Measurements from ENCODE around the gene ORAI2.

The ORAI2 gene

DNA sequence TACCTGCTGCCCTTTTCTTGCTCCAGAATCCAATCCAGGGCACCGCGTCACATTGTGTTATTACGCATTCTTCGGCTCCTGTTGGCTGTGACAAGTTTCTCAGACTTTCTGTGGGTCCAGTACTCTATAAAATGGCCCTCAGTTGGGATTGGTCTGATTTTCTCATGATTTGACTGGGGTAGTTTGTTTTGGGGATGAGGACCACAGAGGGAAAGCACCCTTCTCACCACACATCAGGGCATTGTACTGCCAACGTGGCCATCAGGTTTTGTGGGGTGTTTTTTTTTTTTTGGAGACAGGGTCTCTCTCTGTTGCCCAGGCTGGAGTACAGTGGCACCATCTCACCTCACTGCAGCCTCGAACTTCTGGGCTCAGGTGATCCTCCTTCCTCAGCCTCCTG lies 17.0 kb upstream of the ORAI2 start:
- no peak for DNase-seq

DNA sequence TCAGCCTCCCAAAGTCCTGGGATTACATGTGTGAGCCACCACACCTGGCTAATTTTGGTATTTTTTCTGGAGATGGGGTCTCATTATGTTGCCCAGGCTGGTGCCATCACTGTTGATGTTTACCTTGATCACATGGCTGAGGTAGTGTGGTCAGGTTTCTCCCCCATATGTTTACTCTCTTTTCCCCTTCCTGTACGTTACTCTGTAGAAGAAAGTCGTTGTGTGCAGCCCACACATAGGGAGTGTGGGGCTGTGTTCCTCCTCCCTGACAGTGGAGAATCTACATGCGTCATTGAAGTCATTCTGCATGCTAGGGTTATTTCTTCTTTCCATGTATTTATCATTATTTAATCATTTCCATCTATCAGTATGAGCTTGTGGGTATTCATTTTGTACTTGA lies 16.3 kb upstream of the ORAI2 start:
- DNase-seq = no peak

DNA sequence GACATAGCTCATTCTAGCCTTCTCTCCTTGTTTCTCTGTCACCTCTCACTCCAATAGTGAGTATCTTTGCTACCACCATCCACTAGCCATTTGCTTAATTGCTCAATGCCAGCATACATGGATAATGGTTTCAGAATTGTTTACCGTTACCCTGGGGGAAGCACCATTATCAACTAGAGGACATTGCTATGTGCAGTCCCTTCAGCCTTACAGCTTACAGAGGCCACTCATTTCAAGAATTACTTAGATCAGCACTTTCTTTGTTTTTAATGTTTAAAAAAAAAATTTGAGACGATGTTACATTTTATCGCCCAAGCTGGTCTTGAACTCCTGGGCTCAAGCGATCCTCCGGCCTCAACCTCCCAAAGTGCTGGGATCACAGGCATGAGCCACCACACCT lies 14.8 kb upstream of the ORAI2 start:
- DNase-seq = no peak

DNA sequence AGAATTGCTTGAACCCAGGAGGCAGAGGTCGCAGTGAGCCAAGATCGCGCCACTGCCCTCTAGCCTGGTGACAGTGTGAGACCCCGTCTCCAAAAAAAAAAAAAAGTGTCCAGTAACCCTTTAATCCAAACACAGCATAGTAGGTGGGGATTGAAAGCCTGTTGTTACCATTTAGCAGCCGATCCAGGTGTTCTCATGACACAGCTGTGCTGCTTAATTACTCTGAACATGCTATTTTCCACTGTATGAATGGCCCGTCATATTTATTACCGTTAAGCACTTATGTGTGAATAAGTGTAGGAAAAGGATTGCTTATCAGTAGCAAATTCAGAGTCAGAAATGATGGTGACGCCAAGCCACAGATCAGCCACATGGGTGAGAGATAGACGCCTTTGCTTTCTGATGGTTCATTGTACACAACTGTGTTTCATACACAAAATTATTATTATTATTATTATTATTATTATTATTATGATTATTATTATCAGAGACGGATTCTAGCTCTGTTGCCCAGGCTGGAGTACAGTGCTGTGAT lies 11.6 kb upstream of the ORAI2 start:
- DNase-seq = no peak

DNA sequence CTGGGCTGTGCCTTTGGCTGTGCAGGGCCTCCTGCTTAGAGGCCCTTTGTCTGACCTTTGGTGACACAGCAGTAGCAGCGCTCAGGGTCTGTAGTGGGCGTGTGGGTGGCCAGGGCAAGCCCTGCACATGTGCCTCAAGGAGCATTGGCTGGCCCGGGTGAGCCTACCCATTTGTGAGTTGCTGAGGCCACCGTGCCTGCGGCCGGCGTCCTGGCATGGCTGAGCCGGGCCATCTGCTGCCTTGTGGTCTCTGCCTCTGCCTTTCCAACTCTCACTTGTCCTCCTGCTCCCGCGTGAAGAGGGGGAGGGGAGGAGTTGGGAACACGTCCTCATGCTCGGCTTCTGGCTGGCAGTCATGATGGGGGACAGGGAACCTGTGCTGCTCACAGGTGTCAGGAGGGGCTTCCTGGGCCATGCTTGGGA lies 9.2 kb upstream of the ORAI2 start:
- DNase-seq = no peak

DNA sequence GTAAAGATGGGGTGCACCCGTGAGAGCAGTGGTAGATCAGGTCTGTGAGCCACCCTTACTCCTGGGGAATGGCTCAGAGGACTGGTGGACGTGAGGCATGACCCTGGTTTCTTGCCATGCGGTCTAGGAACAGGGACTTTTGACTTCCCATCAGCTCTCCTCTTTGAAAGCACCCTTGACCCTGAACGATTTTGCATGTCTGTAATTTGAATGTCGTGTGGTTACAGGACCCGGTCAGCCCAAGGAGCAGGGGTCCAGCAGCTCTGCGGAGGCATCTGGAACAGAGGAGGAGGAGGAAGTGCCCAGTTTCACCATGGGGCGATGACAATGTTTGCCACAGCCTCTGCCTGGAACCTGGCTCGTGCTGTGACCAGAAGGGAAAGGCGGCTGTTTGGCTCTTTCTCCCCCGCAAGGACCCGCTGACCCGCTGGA lies 8.6 kb upstream of the ORAI2 start:
- no peak for DNase-seq

DNA sequence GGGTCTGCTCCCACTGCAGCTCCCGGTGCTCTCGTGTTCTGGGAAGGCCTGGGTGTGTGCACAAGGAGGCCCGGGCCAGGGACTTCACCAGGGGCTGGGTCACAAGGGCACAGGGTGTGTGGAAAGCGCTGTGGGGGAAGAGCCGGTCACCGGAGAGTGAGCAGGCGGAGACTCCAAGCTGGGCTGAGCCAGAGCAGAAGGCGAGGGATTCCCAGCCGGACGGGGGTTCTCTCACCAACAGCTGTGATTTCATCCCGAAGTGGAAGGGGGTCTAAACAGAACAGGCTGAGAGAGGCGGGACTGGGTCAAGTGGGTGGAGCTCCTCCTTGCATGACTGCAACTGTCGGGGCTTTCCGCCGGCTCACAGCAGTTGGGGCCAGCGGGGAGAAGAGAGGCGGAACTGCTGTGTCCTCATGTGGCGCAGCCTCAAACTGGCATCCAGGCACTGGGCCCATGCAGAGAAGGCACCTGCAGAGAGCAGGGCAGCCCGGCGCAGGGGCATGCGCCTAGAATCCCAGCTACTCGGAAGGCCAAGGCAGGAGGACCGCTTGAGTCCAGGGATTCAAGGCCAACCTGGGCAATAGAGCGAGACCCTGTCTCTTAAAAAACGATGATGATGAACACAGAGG lies 7.6 kb upstream of the ORAI2 start:
- DNase-seq = no peak

DNA sequence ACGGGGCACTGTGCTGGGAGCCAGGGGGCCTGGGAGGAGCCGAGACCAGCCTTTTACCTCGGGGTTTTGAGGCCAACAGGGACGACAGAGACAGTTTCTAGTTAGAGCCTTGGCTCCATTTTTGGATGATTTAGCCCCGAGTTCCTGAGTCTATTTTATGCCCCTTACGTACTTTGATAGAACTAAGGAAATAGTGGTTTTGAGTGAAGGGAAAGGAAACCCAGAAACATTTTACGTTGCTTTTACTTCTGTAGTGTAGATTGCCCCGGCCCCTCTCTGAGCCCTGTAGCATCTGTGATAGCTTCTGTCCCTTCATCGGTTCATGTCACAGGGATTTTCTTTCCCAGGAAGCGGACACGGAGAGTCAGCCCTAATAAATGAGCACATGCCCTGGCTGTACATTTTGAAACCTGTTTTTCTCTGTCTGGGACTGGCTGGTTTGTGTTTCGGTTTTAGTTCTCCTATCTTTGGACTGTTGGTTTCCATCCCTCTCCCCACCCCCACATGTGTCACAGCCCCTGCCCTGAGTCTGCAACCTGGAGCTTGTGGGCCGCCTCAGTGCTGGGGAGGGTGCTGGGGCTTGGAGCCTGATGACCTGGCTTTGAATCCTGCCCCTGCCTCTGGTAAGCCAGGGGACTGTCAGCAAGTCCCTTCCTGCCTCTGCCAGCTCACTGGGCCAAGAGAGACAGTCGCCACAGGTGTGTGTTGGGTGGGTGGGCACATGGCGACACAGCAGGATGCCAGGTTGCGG lies 6.9 kb upstream of the ORAI2 start:
- no peak for DNase-seq

DNA sequence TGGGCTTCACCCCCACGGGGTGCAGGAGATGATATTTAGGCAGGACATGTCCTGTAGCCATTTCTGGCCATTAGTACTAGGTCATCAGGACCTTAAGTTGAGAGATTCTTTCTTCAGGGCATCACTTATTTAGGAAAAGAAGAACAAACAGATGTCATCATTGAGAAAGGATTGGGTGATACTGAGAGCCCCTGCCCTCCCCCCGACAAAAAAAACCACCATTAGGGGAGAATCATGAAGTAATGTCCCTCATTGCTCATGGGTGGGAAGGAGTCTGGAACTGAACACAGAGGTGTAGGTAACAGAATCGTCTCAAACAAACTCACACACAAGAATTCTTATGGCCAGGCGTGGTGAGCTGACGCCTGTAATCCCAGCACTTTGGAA lies 6.4 kb upstream of the ORAI2 start:
- DNase-seq = no peak

DNA sequence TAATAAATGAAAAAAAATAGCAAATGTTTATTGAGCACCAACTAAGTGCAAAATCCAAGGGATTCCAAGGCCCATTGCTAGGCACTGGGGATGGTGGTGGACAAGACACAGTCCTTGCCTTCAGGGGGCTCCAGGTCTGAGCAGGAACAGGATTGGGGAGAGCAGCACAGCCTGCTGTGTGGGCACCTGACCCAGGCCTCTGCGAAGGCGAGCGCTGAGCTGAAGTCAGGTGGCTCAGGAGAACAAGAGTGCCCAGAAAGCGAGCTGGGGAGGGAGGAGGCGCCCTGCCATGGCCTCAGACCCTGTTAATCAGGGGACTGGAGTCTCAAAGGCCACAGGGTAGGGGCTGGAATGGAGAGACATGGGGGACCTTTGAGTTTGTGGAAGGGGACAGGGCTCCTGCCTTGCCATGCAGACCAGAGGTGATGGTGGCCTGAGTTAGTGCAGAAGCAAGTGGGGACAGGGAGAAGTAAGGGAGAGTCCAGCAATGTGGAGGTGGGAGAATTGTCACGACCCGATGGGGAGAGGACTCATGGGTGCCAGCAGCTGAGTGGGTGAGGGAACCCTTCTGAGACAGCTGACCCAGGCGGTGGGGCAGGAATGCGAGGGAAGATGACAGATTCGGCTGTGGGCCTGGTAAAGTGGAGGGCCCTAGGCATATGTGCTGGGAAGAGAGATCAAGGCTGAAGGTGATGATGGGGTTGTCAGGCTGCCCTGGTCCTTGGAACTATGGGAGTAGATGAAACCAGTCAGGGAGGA lies 4.1 kb upstream of the ORAI2 start:
- no peak for DNase-seq

DNA sequence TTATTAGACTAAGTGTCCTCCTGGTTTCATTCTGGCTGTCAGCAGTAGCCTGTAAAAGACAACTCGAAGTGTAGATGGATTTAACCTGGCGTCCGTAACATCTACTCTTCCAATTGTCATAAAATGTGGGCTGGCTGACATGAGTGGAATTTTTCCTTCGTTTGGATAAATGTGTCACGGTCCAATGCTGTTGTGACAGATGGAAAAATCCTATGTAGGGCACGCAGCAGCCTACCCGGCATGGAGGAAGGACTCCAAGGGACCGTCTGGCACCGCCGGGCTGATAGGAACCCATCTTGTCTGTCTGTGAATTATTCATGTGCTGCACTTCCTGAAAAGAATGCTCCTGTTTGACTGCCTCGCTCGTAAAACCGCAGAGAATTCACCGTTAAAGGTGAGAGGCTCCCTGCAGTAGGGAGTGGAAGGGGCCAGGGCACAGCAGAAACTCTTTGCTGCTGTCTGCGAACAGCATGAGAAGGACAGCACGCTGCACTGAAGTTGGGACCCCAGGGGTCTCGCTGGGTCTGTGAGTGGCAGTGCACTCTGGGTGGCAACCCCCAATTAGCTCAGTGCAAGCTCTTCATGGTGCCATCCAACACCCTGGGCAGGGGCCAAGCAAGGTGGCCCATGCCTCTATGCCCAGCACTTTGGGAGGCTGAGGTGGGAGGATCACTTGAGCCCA lies 1.6 kb upstream of the ORAI2 start:
- DNase-seq = peak; percentile 42

DNA sequence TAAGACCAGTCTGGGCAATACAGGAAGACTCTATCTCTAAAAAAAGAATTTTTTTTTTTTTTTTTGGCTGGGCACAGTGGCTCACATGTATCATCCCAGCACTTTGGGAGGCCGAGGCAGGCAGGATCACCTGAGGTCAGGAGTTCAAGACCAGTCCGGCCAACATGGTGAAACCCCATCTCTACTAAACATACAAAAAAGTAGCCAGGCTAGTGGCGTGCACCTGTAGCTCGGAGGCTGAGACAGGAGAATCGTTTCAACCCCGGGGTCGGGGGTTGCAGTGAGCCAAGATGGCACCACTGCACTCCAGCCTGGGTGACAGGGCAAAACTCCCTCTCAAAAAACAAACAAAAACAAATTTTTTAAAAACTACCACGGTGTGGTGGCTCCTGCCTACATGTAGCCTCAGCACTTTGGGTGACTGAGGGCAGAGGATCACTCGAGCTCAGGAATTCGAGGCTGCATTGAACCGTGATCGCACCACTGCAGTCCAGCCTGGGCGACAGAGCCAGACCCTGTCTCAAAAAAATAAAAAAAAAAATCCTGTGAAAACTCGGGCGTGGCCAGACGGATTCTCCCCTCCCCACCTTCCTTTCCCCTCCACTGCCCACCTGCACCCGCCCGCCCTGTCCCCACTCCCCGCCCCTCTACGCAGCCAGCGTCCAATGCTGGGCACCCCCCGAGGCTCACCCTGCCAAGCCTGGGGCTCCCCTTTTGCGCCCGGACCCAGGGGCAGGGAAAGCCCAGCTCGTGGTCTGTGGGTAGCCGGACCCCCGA lies 745 bp upstream of the ORAI2 start:
- no peak for DNase-seq

DNA sequence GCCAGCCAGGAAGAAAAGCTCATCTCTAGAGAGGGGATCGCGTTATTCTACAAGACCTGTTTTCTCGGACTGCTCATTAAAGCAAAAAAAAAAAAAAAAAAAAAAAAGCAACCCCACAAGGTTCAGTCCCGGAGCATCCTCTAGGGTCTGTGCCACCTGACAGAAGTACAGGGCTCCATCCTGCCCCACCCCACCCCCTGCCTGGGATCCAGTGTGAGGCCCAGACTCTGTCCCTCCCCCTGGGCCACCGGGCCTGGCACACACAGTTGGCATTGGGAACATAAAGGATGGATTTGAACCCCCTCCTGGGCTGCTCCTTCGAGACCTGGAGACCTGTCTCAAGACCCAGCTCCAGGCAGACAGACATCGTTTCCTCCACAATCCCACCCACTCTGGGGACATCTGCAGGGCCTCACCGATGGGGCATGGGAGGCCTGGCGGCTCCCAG lies 688 bp downstream of the ORAI2 start:
- no peak for DNase-seq

DNA sequence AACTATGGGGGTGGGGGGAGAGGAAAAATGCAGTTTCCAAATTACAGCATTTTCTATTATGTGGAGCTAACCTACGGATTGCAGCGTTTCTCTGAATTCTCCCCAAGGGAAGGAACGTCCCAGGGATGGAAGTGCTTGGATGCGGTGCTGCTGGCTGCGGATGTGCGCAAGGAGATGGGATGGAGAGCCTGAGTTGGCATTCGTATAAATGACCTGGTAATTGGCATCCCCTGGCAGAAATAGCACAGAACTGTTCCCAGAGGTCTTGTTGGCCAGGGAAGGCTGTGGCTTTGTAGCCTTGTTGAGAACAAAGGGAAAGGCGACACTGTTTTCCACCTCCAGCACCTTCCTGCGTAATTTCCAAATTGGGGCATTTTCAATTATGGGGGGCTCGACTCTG lies 2.7 kb downstream of the ORAI2 start:
- DNase-seq = no peak

DNA sequence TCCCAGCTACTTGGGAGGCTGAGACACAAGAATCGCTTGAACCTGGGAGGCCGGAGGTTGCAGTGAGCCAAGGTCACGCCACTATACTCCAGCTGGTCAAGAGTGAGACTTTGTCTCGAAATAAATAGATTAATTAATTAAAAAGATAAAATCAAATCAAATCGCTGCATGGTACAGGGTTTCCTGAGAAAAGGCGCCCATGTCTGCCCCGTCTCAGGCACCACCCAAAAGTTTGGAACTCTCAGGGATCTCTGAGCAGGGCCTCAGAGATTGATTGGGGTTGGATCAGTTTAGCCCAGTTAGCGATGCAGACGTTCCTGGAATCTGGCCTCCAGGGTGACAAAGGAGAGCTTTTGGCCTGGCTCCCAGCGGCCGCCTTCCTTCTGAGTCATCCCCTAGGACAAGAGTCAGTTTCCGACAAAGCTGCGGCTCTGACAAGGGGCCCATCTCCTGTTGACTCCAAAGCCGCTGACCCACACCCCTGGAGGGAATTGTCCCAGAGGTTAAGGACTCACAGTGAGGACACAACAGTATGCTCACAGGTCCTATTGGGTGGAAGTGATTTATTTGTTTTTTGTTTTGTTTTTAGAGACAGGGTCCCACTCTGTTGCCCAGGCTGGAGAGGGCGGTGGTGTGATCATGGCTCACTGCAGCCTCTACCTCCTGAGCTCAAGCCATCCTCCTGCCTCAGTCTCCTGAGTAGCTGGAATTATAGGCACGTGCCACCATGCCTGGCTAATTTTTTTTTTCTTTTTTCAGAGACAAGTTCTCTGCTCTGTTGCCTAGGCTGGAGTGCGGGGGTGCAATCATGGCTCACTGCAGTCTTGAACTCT lies 6.8 kb downstream of the ORAI2 start:
- no peak for DNase-seq

DNA sequence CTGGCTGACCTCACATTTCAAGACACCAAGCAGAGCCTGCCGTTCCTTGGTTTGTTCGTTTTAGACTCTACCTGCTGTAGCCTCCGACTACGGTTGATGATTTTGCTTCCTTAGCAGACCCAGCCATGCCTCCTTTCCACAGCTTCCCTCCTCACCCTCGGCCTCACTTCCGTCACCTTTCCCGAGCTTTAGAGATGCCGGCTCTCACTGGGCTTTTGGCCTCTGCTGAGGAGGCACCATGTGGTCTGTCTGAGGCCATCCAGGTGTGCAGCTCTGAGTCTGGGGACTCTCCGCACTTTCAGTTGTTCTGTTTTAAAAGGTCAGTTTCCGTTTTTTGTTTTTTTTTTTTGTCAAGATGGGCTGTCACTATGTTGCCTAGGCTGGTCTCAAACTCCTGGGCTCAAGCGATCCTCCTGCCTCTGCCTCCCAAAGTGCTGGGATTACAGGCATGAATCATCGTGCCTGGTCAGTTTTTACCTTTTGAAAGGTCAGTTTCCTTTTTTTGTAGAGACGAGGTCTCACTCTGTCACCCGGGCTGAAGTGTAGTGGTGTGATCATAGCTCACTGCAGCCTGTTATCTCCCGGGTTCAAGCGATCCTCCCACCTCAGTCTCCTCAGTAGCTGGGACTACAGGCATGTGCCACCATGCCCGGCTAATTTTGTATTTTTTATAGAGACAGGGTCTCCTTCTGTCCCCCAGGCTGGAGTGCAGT lies 11.7 kb downstream of the ORAI2 start:
- DNase-seq = no peak

DNA sequence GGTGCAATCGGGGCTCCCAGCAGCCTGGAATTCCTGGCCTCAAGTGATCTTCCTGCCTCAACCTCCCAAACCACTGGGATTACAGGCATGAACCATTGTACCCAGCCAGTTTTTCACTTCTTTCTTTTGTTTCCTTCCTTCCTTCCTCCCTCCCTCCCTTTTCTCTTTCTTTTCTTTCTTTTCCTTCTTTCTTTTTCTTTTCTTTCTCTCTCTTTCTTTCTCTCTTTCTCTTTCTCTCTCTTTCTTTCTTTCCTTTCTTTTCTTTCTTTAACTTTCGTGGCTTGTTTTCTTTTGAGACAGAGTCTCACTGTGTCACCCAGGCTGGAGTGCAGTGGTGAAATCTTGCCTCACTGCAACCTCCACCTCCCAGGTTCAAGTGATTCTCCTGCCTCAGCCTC lies 12.3 kb downstream of the ORAI2 start:
- DNase-seq = no peak

DNA sequence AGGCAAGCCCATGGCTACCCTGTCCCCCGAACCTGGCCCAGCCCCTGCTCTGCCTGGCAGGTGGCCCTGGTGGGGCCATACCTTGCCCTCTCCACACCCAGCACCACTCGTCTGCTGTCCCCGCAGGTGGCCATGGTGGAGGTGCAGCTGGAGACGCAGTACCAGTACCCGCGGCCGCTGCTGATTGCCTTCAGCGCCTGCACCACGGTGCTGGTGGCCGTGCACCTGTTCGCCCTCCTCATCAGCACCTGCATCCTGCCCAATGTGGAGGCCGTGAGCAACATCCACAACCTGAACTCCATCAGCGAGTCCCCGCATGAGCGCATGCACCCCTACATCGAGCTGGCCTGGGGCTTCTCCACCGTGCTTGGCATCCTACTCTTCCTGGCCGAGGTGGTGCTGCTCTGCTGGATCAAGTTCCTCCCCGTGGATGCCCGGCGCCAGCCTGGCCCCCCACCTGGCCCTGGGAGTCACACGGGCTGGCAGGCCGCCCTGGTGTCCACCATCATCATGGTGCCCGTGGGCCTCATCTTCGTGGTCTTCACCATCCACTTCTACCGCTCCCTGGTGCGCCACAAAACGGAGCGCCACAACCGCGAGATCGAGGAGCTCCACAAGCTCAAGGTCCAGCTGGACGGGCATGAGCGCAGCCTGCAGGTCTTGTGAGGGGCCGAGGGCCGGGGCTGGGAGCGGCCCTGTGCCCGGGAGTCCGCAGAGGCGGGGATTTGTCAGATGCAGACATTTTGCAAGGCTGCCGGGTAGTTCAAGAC lies 13.2 kb downstream of the ORAI2 start:
- DNase-seq = no peak

DNA sequence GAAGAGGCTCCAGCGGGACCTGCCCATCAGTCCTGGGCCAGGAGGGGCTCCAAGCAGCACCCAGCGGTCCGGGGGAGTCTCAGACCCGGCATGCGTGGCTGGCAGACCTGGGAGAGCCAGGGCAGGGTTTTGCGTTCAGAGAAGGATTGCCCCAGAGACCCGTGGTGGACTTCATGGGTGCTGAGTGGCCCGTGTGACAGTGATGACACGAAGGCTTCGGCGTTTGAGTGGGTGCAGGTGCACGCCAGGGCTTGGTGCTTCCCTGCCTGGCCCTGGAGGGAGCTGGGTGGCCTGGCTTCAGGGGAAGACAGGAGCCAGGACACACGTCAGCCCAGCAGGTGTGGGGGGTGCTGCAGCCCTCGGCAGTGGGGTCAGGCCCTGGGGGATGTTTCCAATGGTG lies 13.9 kb downstream of the ORAI2 start:
- no peak for DNase-seq

DNA sequence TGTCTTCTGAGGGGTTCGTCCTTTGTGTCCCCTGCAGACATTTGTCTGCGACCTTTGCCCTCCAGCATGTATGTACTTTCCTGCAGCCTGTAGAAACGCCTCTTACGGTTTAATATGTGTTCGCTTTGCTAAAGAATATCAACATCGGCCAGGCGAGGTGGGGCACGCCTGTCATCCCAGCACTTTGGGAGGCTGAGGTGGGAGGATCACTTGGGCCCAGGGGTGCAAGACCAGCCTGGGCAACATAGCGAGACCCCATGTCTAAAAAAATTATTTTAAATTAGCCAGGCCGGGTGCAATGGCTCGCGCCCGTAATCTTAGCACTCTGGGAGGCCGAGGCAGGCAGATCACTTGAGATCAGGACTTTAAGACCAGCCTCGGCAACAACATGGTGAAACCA lies 15.8 kb downstream of the ORAI2 start:
- no peak for DNase-seq

Measured in DMS 273 treated with DMSO at 0.1 percent for 48 hours (cell line).